K562 (cell line): Measurements from ENCODE around the gene MRPL9. TPM values are rescaled to one million over a fixed set of nuclear protein-coding genes. Genes with fewer than 3 reads are reported as not detected.

Experiments used
- ATAC-seq: fragments of 200-7000 bp; cut with Tn5 transposase; 3 replicates; pipeline ENCODE4 v1.9.1; 2020; ENCODE audit warnings: moderate library complexity
- BruUV-seq: library from RNA; stranded (reverse); fragments of 400-500 nt; replicated peaks from 2 replicates; lab custom pipeline; 2021; lab: Mats Ljungman, UMichigan
- CTCF ChIA-PET: fragments of 300-600 bp; formaldehyde crosslinking; extraction: SDS; loops from one replicate; lab custom pipeline; 2021; ENCODE audit warnings: low intra/inter-chr PET ratio; lab: Yijun Ruan, JAX
- POLR2A ChIA-PET: fragments of 300-600, 350-650 bp; sonication (Branson Sonifier 250); formaldehyde crosslinking; extraction: SDS; loops from one replicate; lab custom pipeline; 2021; ENCODE audit warnings: antibody characterized with exemption, inconsistent platforms; lab: Yijun Ruan, JAX
- DNase-seq, 4 experiments: peaks; one replicate each; pipeline versions ENCODE4 v3.0.0 to v3.0.0-alpha.2; 2011 to 2018; ENCODE audit warnings: low spot score in 3 of 4, mixed read lengths in 3 of 4; ENCODE audit errors: extremely low read depth in 1 of 4
- FAIRE-seq: peaks from 2 replicates; lab custom pipeline; 2011; peaks lifted over from hg19 to GRCh38; lab: Jason Lieb, UNC
- H2AFZ ChIP-seq: 2 replicates; pipeline ENCODE4 v1.6.0; 2011; ENCODE audit warnings: low read depth, low read length, control low read depth, inconsistent platforms
- H3K27ac ChIP-seq: fragments of 200-600 bp; 3 replicates; pipeline ENCODE4 v1.8.0; 2011; ENCODE audit warnings: low read depth, mild to moderate bottlenecking, control low read depth, inconsistent platforms, low read length, moderate library complexity, mixed read lengths; ENCODE audit errors: extremely low read depth
- H3K27me3 ChIP-seq, 2 experiments: fragments of 300-600 bp in 1 of 2; 2 replicates in 1 of 2; 3 replicates in 1 of 2; pipeline versions ENCODE4 v1.6.0 to v1.8.0; 2011; ENCODE audit warnings: inconsistent platforms in 2 of 2, low read length in 2 of 2, mild to moderate bottlenecking in 1 of 2, mixed read lengths in 1 of 2, moderate library complexity in 1 of 2; ENCODE audit not compliant: control insufficient read depth in 2 of 2, insufficient read depth in 2 of 2
- H3K36me3 ChIP-seq: fragments of 300-600 bp; 3 replicates; pipeline ENCODE4 v1.8.0; 2011; ENCODE audit warnings: mild to moderate bottlenecking, low read length, inconsistent platforms; ENCODE audit not compliant: control insufficient read depth, insufficient read depth
- H3K4me1 ChIP-seq, 2 experiments: fragments of 200-600 bp in 1 of 2; replicated peaks in 1 of 2; 2 replicates in 1 of 2; 3 replicates in 1 of 2; pipeline versions ENCODE4 v1.5.1 to v1.8.0; 2011; ENCODE audit warnings: inconsistent platforms in 2 of 2, low read length in 2 of 2, mild to moderate bottlenecking in 1 of 2, mixed read lengths in 1 of 2, moderate library complexity in 1 of 2; ENCODE audit not compliant: control insufficient read depth in 2 of 2, insufficient read depth in 2 of 2
- H3K4me2 ChIP-seq: 2 replicates; pipeline ENCODE4 v1.6.1; 2011; ENCODE audit warnings: low read length, control low read depth, inconsistent platforms, mixed read lengths; ENCODE audit not compliant: insufficient read depth
- H3K4me3 ChIP-seq: fragments of 200-600 bp; sonication (generic), shearing (Covaris generic); 2 replicates; pipeline ENCODE4 v1.5.1; 2016; ENCODE audit warnings: control low read depth, inconsistent platforms
- H3K79me2 ChIP-seq: fragments of 200-600 bp; 3 replicates; pipeline ENCODE4 v1.8.0; 2011; ENCODE audit warnings: low read length, inconsistent platforms; ENCODE audit not compliant: control insufficient read depth, insufficient read depth
- H3K9ac ChIP-seq, 2 experiments: 2 replicates each; pipeline versions ENCODE4 v1.6.0 to v1.6.1; 2011; ENCODE audit warnings: low read depth in 2 of 2, low read length in 2 of 2, control low read depth in 1 of 2, inconsistent platforms in 1 of 2, mild to moderate bottlenecking in 1 of 2, mixed read lengths in 1 of 2; ENCODE audit not compliant: insufficient read depth in 1 of 2
- H3K9me1 ChIP-seq: one replicate; pipeline ENCODE4 v1.6.0; 2011; ENCODE audit warnings: inconsistent platforms, mild to moderate bottlenecking, low read length, moderate library complexity; ENCODE audit not compliant: control insufficient read depth, insufficient read depth
- H3K9me3 ChIP-seq: replicated peaks from 2 replicates; pipeline ENCODE4 v1.5.1; 2011; ENCODE audit warnings: low read depth, low read length, inconsistent platforms; ENCODE audit not compliant: control insufficient read depth, insufficient read depth
- H4K20me1 ChIP-seq: replicated peaks from 2 replicates; pipeline ENCODE4 v1.6.1; 2011; ENCODE audit warnings: low read length, inconsistent platforms, mixed read lengths; ENCODE audit not compliant: control insufficient read depth, insufficient read depth
- ARID1B ChIP-seq: fragments of 450-650 bp; IDR thresholded peaks from 2 replicates; pipeline ENCODE4 v1.6.1; 2016; ENCODE audit warnings: antibody characterized with exemption, mild to moderate bottlenecking, inconsistent platforms
- BDP1 ChIP-seq: IDR thresholded peaks from 3 replicates; pipeline ENCODE4 v1.6.1; 2011; ENCODE audit not compliant: insufficient read length, insufficient read depth
- ELF4 ChIP-seq: fragments of 450-650 bp; formaldehyde crosslinking; IDR thresholded peaks from 2 replicates; pipeline ENCODE4 v1.4.0; 2022; ENCODE audit warnings: missing genetic modification characterization
- HCFC1 ChIP-seq: IDR thresholded peaks from 2 replicates; pipeline ENCODE4 v1.6.1; 2012; ENCODE audit warnings: low read depth, low read length, improper control_type of control experiment
- ILK ChIP-seq: fragments of 450-650 bp; IDR thresholded peaks from 2 replicates; pipeline ENCODE4 v1.6.1; 2016; ENCODE audit warnings: missing genetic modification characterization, low read depth, mild to moderate bottlenecking, missing compliant biosample characterization, moderate library complexity, borderline replicate concordance
- MAFK ChIP-seq: IDR thresholded peaks from 2 replicates; pipeline ENCODE4 v1.6.1; 2011; ENCODE audit warnings: low read length, improper control_type of control experiment
- NCOA2 ChIP-seq, 2 experiments: fragments of 450-650 bp; IDR thresholded peaks; 2 replicates each; pipeline ENCODE4 v1.6.1; 2018; ENCODE audit warnings: mild to moderate bottlenecking in 2 of 2, moderate library complexity in 1 of 2; ENCODE audit not compliant: partially characterized antibody in 2 of 2
- NR3C1 ChIP-seq: sonication (generic); formaldehyde crosslinking; IDR thresholded peaks from 2 replicates; pipeline ENCODE4 v1.8.1; 2022; ENCODE audit warnings: missing genetic modification reagents
- RUNX1 ChIP-seq: sonication (generic); IDR thresholded peaks from 2 replicates; pipeline ENCODE4 v1.6.1; 2016; ENCODE audit warnings: antibody characterized with exemption, low read depth
- THRA ChIP-seq: fragments of 450-650 bp; IDR thresholded peaks from 2 replicates; pipeline ENCODE4 v1.6.1; 2017; ENCODE audit warnings: mild to moderate bottlenecking, moderate library complexity
- TOE1 ChIP-seq, 2 experiments: fragments of 450-650 bp in 1 of 2; sonication (generic) in 1 of 2; formaldehyde crosslinking in 1 of 2; IDR thresholded peaks; 2 replicates each; pipeline versions ENCODE4 v1.7.1 to v1.8.0; 2016 to 2022; ENCODE audit warnings: borderline replicate concordance in 2 of 2, mild to moderate bottlenecking in 2 of 2, antibody characterized with exemption in 1 of 2, inconsistent platforms in 1 of 2, low read depth in 1 of 2, missing genetic modification reagents in 1 of 2, moderate library complexity in 1 of 2
- VEZF1 ChIP-seq: fragments of 200-800 bp; sonication (Bioruptor generic); IDR thresholded peaks from 2 replicates; pipeline ENCODE4 v1.6.1; 2017; ENCODE audit warnings: missing genetic modification characterization, missing compliant biosample characterization
- ZEB2 ChIP-seq: fragments of 450-650 bp; IDR thresholded peaks from 2 replicates; pipeline ENCODE4 v1.6.1; 2016
- ZNF174 ChIP-seq: fragments of 250-450 bp; sonication (Bioruptor Pico); IDR thresholded peaks from 2 replicates; pipeline ENCODE4 v1.4.0; 2020; ENCODE audit warnings: mild to moderate bottlenecking
- ZNF23 ChIP-seq: fragments of 250-450 bp; sonication (Bioruptor Pico); IDR thresholded peaks from 2 replicates; pipeline ENCODE4 v1.4.0; 2020; ENCODE audit warnings: mild to moderate bottlenecking
- WGBS: fragments of 100-300 bp; shearing (Covaris generic); methylation state at CpG from one replicate; pipeline ENCODE4 v1.1.6; 2016; ENCODE audit warnings: low coverage, mixed read lengths; ENCODE audit not compliant: insufficient coverage; ENCODE audit errors: missing lambda C conversion rate; 5-methylcytosine and 5-hydroxymethylcytosine counted together
- in situ Hi-C: fragments of 300-500 bp; cut with MboI; formaldehyde crosslinking; loops from 4 replicates; pipeline ENCODE4 v1.15.0; 2018; ENCODE audit warnings: inconsistent platforms, mixed read lengths
- intact Hi-C: fragments of 100-400 bp; cut with micrococcal nuclease; formaldehyde crosslinking; loops from 2 replicates; pipeline ENCODE4 v1.14.2; 2022
- polyA plus RNA-seq, 8 experiments: library from polyadenylated mRNA; depleted of rRNA in 4 of 8; stranded (reverse) in 5 of 8; unstranded in 3 of 8; fragments of >200 nt; fragmentation: Nextera tagmentation in 2 of 8; fragmentation: Illumina TruSeq in 1 of 8; extraction: Ambion mirVana in 2 of 8; extraction: Trizol in 1 of 8; gene quantifications; 2 replicates each; pipeline versions ENCODE4 v1.2.1 to v1.2.3, GENCODE V29; 2011 to 2014; ENCODE audit warnings: inconsistent platforms in 1 of 8, missing spikeins in 1 of 8
- total RNA-seq, 7 experiments: library from RNA; depleted of rRNA in 6 of 7; stranded (reverse); fragments of >200 nt in 6 of 7; fragmentation: Illumina TruSeq in 2 of 7; extraction: Trizol in 2 of 7; gene quantifications; 2 replicates each; pipeline versions ENCODE4 v1.2.1 to v1.2.3, GENCODE V29; 2011 to 2021; ENCODE audit warnings: low replicate concordance in 1 of 7
- TF ChIP-seq, protein P1 (sequence below): fragments of 450-650 bp; formaldehyde crosslinking; IDR thresholded peaks from 2 replicates; pipeline ENCODE4 v1.4.0; 2020; ENCODE audit warnings: mild to moderate bottlenecking, moderate library complexity

Gene MRPL9
- total and polyA plus RNA-seq, 9 of the 15 experiments (the other 6 are each of a cell fraction or from before 2014, with no cell fraction given), result 38.0 to 162 (median 111) TPM

DNA sequence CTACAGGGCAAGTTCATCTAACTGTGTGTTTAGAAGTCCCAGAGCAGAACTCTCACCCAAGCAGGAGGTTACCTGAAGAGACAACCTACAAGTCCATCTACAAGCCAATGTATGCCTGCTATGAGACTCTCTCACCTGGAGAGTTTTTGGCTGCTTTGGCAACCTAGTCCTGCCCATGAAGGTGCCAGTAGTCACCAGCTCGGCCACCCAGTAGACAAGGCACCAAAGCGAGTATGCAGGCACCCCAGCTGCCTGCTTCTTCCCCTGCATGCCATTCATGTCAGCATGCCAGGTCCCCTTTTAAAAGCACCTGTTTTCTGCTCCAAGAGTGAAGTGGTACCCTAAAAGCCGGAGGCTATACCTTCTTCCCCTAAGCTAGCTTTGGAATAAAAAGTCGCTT, 21.8 kb downstream of the MRPL9 start:
- H3K4me2 ChIP-seq, result no peak overlapping the region
- in situ Hi-C loops, result no loop called here

More for the DNA sequence above, 21.8 kb downstream of the MRPL9 start:
- no TSS peak for BruUV-seq
- H3K79me2 ChIP-seq, result no peaks in the 10 kb centered on the region
- DNase-seq (no peak), ATAC-seq (no peak), FAIRE-seq (no peak)
- no peak overlapping the region; the same call in 1 of the 2 replicates for H2AFZ ChIP-seq
- H3K9me3 ChIP-seq, result peaks cover 11% of the 10 kb centered on the region
- TF ChIP-seq ZNF23 (CRISPR knock-in tag) (no peak), ZNF174 (no peak), ELF4 (CRISPR knock-in tag) (no peak), RUNX1 (no peak), THRA (no peak), ILK (tag) (no peak), VEZF1 (no peak), BDP1 (no peak), ARID1B (no peak), ZEB2 (no peak), HCFC1 (no peak), NR3C1 (no peak), TOE1 (IDR thresholded peaks at IDR 0.05; ENCODE audit: borderline replicate concordance) (no peak), TOE1 (CRISPR knock-in tag; IDR thresholded peaks at IDR 0.05; ENCODE audit: borderline replicate concordance, low read depth) (no peak), NCOA2 (IDR thresholded peaks at IDR 0.05; ENCODE audit: partially characterized antibody in 2 of 2) (no peak), MAFK (no peak)
- TF ChIP-seq, protein P1, sequence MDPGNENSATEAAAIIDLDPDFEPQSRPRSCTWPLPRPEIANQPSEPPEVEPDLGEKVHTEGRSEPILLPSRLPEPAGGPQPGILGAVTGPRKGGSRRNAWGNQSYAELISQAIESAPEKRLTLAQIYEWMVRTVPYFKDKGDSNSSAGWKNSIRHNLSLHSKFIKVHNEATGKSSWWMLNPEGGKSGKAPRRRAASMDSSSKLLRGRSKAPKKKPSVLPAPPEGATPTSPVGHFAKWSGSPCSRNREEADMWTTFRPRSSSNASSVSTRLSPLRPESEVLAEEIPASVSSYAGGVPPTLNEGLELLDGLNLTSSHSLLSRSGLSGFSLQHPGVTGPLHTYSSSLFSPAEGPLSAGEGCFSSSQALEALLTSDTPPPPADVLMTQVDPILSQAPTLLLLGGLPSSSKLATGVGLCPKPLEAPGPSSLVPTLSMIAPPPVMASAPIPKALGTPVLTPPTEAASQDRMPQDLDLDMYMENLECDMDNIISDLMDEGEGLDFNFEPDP, result no peak
- no peak overlapping the region for H3K9ac ChIP-seq
- H3K4me3 ChIP-seq, result no peak overlapping the region
- H3K27me3 ChIP-seq, result no peaks in the 10 kb centered on the region
- H3K36me3 ChIP-seq, result no peaks in the 10 kb centered on the region
- no peak overlapping the region for H3K27ac ChIP-seq
- no peaks in the 10 kb centered on the region for H4K20me1 ChIP-seq
- intact Hi-C loops, result no loop called here
- no peaks in the 10 kb centered on the region for H3K9me1 ChIP-seq
- CTCF ChIA-PET, result no interaction called here
- 36% methylated on average over 4 of the region's 4 CpGs for WGBS
- H3K4me1 ChIP-seq, result peaks cover 4 to 9% of the 10 kb centered on the region in 2 experiments; a peak in 4 of 5 replicates
- POLR2A ChIA-PET, result interaction anchor here (0.6 kb wide), 2 partner anchors 59 to 207 kb away, joined by 4 read pairs; no protein-coding TSS in a partner anchor
